WTC11 (cell line): ENCODE data around the gene PLPP4.

Experiments used
- ATF1 ChIP-seq: sonication (generic); formaldehyde crosslinking; IDR thresholded peaks from 2 replicates; pipeline ENCODE4 v1.8.1; 2023; ENCODE audit warnings: mild to moderate bottlenecking, moderate library complexity, missing genetic modification reagents
- CREM ChIP-seq: sonication (generic); formaldehyde crosslinking; IDR thresholded peaks from 2 replicates; pipeline ENCODE4 v1.8.1; 2022; ENCODE audit warnings: mild to moderate bottlenecking, missing genetic modification reagents, moderate library complexity
- IRF1 ChIP-seq: sonication (generic); formaldehyde crosslinking; IDR thresholded peaks from 2 replicates; pipeline ENCODE4 v1.8.0; 2023; ENCODE audit warnings: missing genetic modification reagents
- ZBTB21 ChIP-seq: sonication (generic); formaldehyde crosslinking; IDR thresholded peaks from 2 replicates; pipeline ENCODE4 v1.8.1; 2023; ENCODE audit warnings: mild to moderate bottlenecking, missing genetic modification reagents, borderline replicate concordance
- TF ChIP-seq, protein P1 (sequence below): fragments of 200-600 bp; IDR thresholded peaks from 2 replicates; pipeline ENCODE4 v1.8.0; 2022; ENCODE audit warnings: antibody characterized with exemption

- TF ChIP-seq CREM (CRISPR knock-in tag) (no peak), ATF1 (CRISPR knock-in tag) (no peak), ZBTB21 (CRISPR knock-in tag) (no peak), IRF1 (CRISPR knock-in tag) (no peak)
- TF ChIP-seq, protein P1, sequence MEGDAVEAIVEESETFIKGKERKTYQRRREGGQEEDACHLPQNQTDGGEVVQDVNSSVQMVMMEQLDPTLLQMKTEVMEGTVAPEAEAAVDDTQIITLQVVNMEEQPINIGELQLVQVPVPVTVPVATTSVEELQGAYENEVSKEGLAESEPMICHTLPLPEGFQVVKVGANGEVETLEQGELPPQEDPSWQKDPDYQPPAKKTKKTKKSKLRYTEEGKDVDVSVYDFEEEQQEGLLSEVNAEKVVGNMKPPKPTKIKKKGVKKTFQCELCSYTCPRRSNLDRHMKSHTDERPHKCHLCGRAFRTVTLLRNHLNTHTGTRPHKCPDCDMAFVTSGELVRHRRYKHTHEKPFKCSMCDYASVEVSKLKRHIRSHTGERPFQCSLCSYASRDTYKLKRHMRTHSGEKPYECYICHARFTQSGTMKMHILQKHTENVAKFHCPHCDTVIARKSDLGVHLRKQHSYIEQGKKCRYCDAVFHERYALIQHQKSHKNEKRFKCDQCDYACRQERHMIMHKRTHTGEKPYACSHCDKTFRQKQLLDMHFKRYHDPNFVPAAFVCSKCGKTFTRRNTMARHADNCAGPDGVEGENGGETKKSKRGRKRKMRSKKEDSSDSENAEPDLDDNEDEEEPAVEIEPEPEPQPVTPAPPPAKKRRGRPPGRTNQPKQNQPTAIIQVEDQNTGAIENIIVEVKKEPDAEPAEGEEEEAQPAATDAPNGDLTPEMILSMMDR, result no peak
Measured at GRCh38 chr10:120436439-120437112, 20.5 kb upstream of the PLPP4 start.
